HG02884 (cell line): Measurements from ENCODE around the gene BIRC3.
"Not testable (repeated sequence)": the region's sequence is repeated elsewhere in the genome, so short reads cannot be mapped to it uniquely, and the experiment has no call there.

Source experiments
- ATAC-seq: cut with Tn5 transposase; IDR thresholded peaks from one replicate; pipeline ENCODE4 v1.9.1; 2021; ENCODE audit warnings: mild to moderate bottlenecking, moderate library complexity; ENCODE audit not compliant: unreplicated experiment

Gene BIRC3

DNA sequence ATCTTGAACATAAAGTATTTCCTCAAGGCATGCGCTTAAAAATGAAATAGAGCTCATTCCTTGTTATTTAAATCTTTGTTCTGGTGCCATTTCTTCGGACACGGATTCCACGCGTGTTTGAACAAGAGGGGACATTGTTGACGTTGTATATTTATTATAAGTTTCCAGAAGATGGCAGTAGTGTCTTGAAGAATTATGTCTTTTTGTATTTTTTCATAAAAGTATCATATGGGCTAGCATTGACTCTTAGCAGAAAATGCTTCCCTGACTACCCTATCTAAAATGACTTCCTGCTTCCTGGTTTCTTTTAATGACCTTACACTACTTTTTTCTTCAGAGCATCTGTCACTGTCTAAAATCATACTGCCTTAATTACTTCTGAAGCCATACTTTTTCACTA, 50.1 kb downstream of the BIRC3 start:
- ATAC-seq, result no peak

DNA sequence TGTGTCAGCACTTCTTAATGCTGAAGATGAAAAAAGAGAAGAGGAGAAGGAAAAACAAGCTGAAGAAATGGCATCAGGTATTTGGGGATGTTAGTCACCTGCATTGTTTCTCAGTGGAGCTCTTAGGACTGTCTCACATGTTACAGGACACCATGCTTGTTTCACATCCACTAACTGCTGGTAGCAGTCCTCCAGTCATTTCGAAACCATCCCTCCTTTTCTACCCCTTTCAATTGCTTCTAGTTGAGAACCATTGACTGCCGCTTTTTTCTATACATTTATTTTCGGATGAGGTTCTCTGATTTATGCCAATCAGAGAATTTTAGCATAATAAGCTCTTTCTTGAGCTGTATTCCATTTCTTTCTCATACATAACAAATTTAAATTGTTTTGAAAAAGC, 51.2 kb downstream of the BIRC3 start:
- ATAC-seq, result peak; percentile 100

- ATAC-seq, result not testable (repeated sequence)
Measured at GRCh38 chr11:102374633-102375424, 57.5 kb downstream of the BIRC3 start.

DNA sequence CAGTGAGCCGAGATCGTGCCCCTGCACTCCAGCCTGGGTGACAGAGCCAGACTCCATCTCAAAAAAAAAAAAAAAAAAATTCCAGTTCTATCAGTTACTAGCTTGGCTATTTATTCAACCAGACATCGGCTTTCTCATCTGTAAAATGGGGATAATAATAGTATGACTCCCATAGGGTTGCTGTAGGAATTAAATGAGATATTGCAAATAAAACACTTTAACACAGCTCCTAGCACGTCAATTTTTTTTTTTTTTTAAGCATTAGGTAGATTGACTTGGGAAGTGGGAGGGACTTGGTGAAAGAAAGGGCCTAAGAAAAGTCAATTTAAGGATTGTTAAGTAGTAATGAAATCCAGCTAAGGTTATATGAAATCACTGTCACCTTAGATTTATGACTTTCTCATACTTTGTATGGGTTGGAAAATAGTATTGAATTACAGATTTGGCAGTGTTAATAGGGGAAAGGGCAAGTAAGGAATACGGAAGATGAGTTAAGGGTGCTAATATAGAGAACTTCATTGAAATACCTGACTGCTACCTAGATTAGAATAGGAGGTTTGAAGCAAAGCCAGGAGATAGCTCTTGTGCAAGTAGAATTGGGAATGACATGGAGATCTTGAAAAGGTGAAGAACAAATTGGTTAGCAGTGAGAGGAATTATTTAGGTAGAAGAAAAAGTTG, 58.6 kb downstream of the BIRC3 start:
- no peak for ATAC-seq

DNA sequence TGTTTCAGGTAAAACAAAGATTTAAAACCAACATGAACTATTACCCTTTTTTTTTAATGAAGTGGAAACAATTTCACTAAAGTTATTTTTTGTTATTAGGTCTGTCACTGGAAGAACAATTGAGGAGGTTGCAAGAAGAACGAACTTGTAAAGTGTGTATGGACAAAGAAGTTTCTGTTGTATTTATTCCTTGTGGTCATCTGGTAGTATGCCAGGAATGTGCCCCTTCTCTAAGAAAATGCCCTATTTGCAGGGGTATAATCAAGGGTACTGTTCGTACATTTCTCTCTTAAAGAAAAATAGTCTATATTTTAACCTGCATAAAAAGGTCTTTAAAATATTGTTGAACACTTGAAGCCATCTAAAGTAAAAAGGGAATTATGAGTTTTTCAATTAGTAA, 60.6 kb downstream of the BIRC3 start:
- no peak for ATAC-seq

DNA sequence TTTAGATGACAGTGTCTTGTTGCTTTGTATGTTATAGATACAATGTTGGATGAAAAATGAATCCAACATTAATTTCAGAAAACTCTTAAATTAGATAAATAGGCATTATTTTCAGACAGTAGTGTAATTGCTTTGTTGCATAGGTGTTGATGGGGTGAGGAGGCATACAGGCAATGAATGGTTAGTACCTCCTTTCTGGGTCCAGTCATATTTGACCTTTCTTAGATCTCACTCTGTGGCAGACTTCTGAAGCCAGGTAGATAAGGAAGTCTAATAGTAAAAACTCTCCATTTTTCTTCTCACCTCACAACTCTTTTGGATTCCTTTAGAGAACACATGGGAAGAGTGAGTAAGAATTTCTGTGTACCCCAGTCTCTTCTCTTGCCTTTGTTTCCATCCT, 61.5 kb downstream of the BIRC3 start:
- ATAC-seq, result no peak

GRCh38 chr11:102382384-102382783, 65.1 kb downstream of the BIRC3 start:
- ATAC-seq, result no peak

- ATAC-seq, result no peak
Measured at GRCh38 chr11:102383839-102384238, 66.6 kb downstream of the BIRC3 start.

DNA sequence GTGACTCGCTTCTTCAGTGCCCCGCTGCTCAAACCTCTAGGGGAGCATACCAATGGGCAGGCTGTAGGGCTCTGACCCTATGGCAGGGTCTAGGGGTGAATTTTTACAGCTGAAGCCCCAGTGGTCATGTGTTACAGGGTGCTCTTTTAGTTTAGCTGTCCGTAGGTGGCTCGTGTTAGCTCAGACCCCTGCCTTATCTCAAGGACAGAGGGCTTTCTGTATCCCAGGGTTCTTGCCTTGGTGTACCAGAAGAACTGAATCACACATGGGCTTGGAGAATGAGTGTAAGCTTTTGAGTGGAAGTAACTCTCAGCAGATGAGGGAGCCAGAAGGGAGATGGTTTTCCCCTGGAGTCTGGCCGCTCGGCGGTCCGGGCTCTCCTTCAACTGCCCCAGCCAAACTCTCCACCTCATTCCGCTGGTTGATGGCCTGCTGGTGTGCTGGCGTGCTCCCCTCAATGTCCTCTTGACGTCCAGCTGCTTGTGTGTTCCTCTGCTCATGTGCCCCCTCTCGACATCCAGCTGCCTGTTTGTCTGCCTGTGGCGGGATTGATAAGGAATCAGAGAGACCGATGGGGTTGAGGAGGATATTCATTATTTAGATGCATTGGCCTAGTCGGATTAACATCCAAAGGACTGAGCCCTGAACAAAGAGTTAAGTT, 67.3 kb downstream of the BIRC3 start:
- no peak for ATAC-seq

- no peak for ATAC-seq
Measured at GRCh38 chr11:102385085-102386007, 68.1 kb downstream of the BIRC3 start.

DNA sequence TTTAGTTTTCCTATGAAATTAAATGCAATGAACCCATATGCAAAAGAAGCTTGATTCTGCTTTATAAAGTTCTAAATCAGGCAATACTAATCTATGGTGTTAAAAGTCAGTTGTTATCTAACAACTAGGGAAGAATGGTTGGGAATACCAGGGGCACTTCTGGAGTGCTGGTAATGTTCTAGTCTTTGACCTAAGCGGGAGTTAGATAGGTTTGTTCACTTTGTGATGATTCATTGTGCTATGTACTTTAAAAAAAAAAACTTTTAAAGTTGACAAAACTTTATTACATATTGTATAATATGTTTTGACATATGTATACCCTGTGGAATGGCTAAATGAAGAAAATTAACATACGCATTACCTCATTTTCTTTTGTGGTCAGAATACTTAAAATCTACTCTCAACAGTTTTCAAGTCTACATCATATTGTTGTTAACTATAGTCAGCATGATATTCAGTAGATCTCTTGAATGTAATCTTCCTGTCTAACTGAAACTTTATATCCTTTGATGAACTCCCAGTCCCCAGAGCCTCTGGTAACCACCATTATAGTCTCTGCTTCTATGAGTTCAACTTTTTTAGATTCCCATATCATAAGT, 69.0 kb downstream of the BIRC3 start:
- ATAC-seq, result no peak

GRCh38 chr11:102387043-102387781, 69.9 kb downstream of the BIRC3 start:
- ATAC-seq, result no peak
